ENCODE measurements around the gene EIF3I. TPM values are rescaled to one million over a fixed set of nuclear protein-coding genes. Genes with fewer than 3 reads are reported as not detected.

Gene EIF3I
- polyA plus RNA-seq, 3 donors: 126 to 162 (median 151) TPM

- peak overlapping the region; percentile 94 for H3K4me2 ChIP-seq (replicated peaks; ENCODE audit: extremely low read depth, low read length, poor library complexity, severe bottlenecking)
- no peaks in the 10 kb centered on the region for H3K79me2 ChIP-seq (ENCODE audit: insufficient read depth, low read length)
- no peaks in the 10 kb centered on the region for H3K9me3 ChIP-seq (replicated peaks in 1 of 2; ENCODE audit: control insufficient read depth in 1 of 2, insufficient read depth in 1 of 2, low read length in 2 of 2)
- Mint-ChIP-seq H3K36me3 (no peaks in the 10 kb centered on the region), H3K27ac (peak overlapping the region in 4 of 7 donors; percentile 15 to 90 (median 72)), H3K27me3 (ENCODE audit: low read depth in 3 of 3) (peaks cover 3 to 7% (median 6%) of the 10 kb centered on the region in 3 donors), H3K4me3 (peak overlapping the region; percentile 84 to 90), H3K9me3 (peaks cover 0 to 1% (median 0%) of the 10 kb centered on the region in 7 donors), H3K4me1 (peaks cover 38% of the 10 kb centered on the region)
- H3K36me3 ChIP-seq (replicated peaks in 1 of 2; ENCODE audit: control insufficient read depth in 1 of 2, insufficient read depth in 2 of 2, low read length in 2 of 2): no peaks in the 10 kb centered on the region
- peak overlapping the region; percentile 70 for H3K9ac ChIP-seq (ENCODE audit: insufficient read depth, low read length, poor library complexity, severe bottlenecking)
- H4K20me1 ChIP-seq (ENCODE audit: insufficient read depth, low read length): no peaks in the 10 kb centered on the region
- peak overlapping the region in 1 of 2 donors; percentile 54 for H3K27ac ChIP-seq (ENCODE audit: low read depth in 1 of 2, low read length in 2 of 2)
- DNase-seq: no peak
- WGBS (ENCODE audit: insufficient coverage): 91% methylated on average over 10 of the region's 26 CpGs
- peaks cover 34 to 35% of the 10 kb centered on the region in 2 donors for H3K4me1 ChIP-seq (ENCODE audit: control insufficient read depth in 1 of 2, insufficient read depth in 2 of 2, low read length in 2 of 2)
- H2AFZ ChIP-seq (ENCODE audit: insufficient read depth, low read depth, low read length, poor library complexity, severe bottlenecking): peak overlapping the region; percentile 92
- H3K4me3 ChIP-seq (replicated peaks in 1 of 3; ENCODE audit: low read depth in 2 of 3, low read length in 3 of 3): peak overlapping the region; percentile 44 to 84 (median 68)
- no peaks in the 10 kb centered on the region for H3K27me3 ChIP-seq (ENCODE audit: control insufficient read depth in 2 of 2, insufficient read depth in 2 of 2, low read length in 2 of 2)
- TF ChIP-seq CTCF (IDR thresholded peaks at IDR 0.05): no peak
- intact Hi-C loops (cut with micrococcal nuclease): no loop called here
These were observed 17.3 kb upstream of the EIF3I start for GRCh38 chr1:32204943-32205361.

- peak; percentile 70 to 82 (median 81) for DNase-seq
- H3K27ac ChIP-seq (ENCODE audit: low read depth in 1 of 2, low read length in 2 of 2): peak within 1 kb of the TSS in 1 of 2 donors; percentile 54
- peaks cover 28% of the 10 kb centered on the region in 2 donors for H3K4me1 ChIP-seq (ENCODE audit: control insufficient read depth in 1 of 2, insufficient read depth in 2 of 2, low read length in 2 of 2)
- intact Hi-C loops (cut with micrococcal nuclease): no loop called here
- no peaks in the 10 kb centered on the region for H3K36me3 ChIP-seq (replicated peaks in 1 of 2; ENCODE audit: control insufficient read depth in 1 of 2, insufficient read depth in 2 of 2, low read length in 2 of 2)
- peaks cover 3 to 7% (median 6%) of the 10 kb centered on the region in 3 donors for H3K27me3 Mint-ChIP-seq (ENCODE audit: low read depth in 3 of 3)
- H3K4me2 ChIP-seq (replicated peaks; ENCODE audit: extremely low read depth, low read length, poor library complexity, severe bottlenecking): peak within 1 kb of the TSS; percentile 94
- no peaks in the 10 kb centered on the region for H3K79me2 ChIP-seq (ENCODE audit: insufficient read depth, low read length)
- H3K4me1 Mint-ChIP-seq: peaks cover 31% of the 10 kb centered on the region
- H3K4me3 ChIP-seq (replicated peaks in 1 of 3; ENCODE audit: low read depth in 2 of 3, low read length in 3 of 3): peak within 1 kb of the TSS; percentile 44 to 84 (median 68)
- peak within 1 kb of the TSS; percentile 70 for H3K9ac ChIP-seq (ENCODE audit: insufficient read depth, low read length, poor library complexity, severe bottlenecking)
- WGBS (ENCODE audit: insufficient coverage): under 1% methylated on average over 67 of the region's 77 CpGs
- no peaks in the 10 kb centered on the region for H4K20me1 ChIP-seq (ENCODE audit: insufficient read depth, low read length)
- no peaks in the 10 kb centered on the region for H3K36me3 Mint-ChIP-seq
- peak within 1 kb of the TSS; percentile 84 to 90 for H3K4me3 Mint-ChIP-seq
- peak within 1 kb of the TSS; percentile 92 for H2AFZ ChIP-seq (ENCODE audit: insufficient read depth, low read depth, low read length, poor library complexity, severe bottlenecking)
- H3K27ac Mint-ChIP-seq: peak within 1 kb of the TSS; percentile 37 to 90 (median 77)
- no peaks in the 10 kb centered on the region for H3K9me3 ChIP-seq (replicated peaks in 1 of 2; ENCODE audit: control insufficient read depth in 1 of 2, insufficient read depth in 1 of 2, low read length in 2 of 2)
- H3K27me3 ChIP-seq (ENCODE audit: control insufficient read depth in 2 of 2, insufficient read depth in 2 of 2, low read length in 2 of 2): no peaks in the 10 kb centered on the region
- peaks cover 0 to 1% (median 0%) of the 10 kb centered on the region in 7 donors for H3K9me3 Mint-ChIP-seq
- TF ChIP-seq CTCF (IDR thresholded peaks at IDR 0.05): no peak
These were observed 16.5 kb upstream of the EIF3I start, which contains the start of gene IQCC for GRCh38 chr1:32205401-32206370. IQCC (plus strand) TSS chr1:32205671; CDS start chr1:32205682, 11 bp downstream.

Data from CD14-positive monocyte (primary cell).